ENCODE results near the gene KANK4. TPM values are rescaled to one million over a fixed set of nuclear protein-coding genes. Genes with fewer than 3 reads are reported as not detected.
"Not testable (repeated sequence)": the region's sequence is repeated elsewhere in the genome, so short reads cannot be mapped to it uniquely, and the experiment has no call there.

Gene KANK4
- total RNA-seq, 4 donors from 2014 or later = 1.3 to 2.7 (median 1.7) TPM

DNA sequence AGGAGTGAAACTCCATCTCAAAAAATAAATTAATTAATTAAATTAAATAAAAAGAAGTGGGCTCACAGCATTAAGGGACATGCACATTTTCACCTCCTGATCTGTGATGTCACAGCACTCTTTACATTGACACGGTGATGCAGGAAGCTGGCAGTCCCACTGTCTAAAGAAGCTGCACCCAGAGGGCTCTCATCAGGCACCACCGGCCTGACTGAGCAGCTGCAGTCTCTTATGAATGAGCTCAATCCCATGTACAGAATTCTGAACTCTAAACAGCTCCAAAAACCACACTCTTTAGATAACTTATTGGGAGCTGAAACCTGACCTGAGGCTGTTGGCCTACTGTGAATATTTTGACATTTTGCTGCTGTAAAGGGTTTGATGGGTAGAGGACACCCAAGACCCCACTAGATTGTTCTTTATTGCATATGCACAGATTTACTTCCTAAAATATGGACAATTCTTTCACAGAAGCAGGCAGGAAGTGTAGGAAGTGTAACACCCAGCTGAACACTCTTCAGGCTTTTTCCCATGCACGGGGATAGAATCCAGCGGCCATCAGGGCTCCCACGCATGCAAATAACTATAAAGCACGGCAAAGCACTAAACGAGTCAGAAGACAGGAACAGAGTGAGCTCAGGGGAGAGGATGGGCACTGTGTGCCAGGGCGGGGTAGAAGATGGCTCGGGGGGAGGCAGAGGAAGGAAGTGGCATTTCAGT lies 78.4 kb downstream of the KANK4 start:
- ATAC-seq (ENCODE audit: low FRiP score) = no peak
- no peak for DNase-seq (ENCODE audit: low spot score)
- TF ChIP-seq, protein P1, sequence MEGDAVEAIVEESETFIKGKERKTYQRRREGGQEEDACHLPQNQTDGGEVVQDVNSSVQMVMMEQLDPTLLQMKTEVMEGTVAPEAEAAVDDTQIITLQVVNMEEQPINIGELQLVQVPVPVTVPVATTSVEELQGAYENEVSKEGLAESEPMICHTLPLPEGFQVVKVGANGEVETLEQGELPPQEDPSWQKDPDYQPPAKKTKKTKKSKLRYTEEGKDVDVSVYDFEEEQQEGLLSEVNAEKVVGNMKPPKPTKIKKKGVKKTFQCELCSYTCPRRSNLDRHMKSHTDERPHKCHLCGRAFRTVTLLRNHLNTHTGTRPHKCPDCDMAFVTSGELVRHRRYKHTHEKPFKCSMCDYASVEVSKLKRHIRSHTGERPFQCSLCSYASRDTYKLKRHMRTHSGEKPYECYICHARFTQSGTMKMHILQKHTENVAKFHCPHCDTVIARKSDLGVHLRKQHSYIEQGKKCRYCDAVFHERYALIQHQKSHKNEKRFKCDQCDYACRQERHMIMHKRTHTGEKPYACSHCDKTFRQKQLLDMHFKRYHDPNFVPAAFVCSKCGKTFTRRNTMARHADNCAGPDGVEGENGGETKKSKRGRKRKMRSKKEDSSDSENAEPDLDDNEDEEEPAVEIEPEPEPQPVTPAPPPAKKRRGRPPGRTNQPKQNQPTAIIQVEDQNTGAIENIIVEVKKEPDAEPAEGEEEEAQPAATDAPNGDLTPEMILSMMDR (IDR thresholded peaks at IDR 0.05) = no peak

DNA sequence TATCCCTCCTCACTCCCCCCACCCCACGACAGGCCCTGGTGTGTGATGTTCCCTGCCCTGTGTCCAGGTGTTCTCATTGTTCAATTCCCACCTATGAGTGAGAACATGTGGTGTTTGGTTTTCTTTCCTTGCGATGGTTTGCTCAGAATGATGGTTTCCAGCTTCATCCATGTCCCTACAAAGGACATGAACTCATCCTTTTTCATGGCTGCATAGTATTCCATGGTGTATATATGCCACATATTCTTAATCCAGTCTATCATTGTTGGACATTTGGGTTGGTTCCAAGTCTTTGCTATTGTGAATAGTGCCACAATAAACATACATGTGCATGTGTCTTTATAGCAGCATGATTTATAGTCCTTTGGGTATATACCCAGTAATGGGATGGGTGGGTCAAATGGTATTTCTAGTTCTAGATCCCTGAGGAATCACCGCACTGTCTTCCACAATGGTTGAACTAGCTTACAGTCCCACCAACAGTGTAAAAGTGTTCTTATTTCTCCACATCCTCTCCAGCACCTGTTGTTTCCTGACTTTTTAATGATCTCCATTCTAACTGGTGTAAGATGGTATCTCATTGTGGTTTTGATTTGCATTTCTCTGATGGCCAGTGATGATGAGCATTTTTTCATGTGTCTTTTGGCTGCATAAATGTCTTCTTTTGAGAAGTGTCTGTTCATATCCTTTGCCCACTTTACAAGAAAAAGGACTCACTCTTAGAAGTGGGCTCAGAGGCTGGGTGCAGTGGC lies 79.4 kb downstream of the KANK4 start:
- DNase-seq (ENCODE audit: low spot score); ATAC-seq (ENCODE audit: low FRiP score): not testable (repeated sequence)

DNA sequence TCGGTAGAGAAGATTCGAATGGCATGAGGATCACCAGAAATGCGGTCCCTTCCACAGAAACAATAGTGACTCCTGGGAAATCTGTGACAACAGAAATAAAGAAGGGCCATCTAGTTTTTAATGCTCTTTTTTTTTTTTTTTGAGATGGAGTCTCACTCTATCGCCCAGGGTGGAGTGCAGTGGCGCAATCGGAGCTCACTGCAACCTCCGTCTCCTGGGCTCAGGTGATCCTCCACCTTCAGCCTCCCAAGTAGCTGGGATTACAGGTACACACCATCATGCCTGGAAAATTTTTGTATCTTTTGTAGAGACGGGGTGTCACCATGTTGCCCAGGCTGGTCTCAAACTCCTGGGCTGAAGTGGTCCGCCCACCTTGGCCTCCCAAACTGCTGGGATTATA lies 80.7 kb downstream of the KANK4 start:
- ATAC-seq (ENCODE audit: low FRiP score) (no peak), DNase-seq (ENCODE audit: low spot score) (no peak)
- TF ChIP-seq, protein P1 (IDR thresholded peaks at IDR 0.05) = no peak

DNA sequence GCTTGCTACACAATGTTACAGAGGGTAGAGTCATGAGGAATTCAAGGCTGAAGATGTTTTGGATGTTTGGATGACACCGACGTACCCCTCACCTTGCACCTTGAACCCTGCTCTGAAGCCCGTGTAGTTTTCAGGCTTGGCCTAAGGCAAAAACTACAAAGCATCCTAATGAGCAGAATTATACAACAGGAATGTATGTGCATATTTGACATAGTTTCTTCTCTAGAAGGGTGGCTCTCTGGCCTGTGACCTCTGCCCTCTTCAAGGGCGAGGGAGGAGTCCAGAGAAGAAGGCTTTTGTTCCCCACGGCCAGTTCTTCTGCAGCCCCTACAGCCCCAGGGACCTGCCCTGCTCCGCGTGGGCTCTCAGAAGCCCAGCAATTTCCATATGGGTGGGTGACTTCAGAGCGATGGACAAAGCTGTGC lies 81.3 kb downstream of the KANK4 start:
- DNase-seq (ENCODE audit: low spot score) = no peak
- ATAC-seq (ENCODE audit: low FRiP score) = no peak
- TF ChIP-seq, protein P1 (IDR thresholded peaks at IDR 0.05) = no peak

DNA sequence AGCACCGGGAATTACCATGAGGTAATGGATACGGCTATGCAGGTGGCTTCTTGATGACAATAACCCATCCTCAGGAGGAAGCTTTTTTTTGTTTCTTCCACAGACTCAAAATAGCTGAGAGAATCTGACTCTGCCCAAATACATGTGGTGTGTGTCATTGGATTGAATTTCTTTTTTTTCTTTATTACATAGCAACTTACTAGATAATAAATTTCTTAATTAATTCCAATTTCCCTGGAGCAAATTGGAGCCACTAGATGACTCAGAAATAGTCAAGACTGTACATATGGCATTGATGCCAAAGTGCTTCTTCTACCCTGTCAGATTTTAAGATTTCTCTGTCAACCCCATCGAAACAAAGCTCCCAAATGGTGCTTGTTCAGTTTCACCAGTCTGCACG lies 81.9 kb downstream of the KANK4 start:
- ATAC-seq (ENCODE audit: low FRiP score) = no peak
- no peak for DNase-seq (ENCODE audit: low spot score)
- TF ChIP-seq, protein P1 (IDR thresholded peaks at IDR 0.05) = no peak

DNA sequence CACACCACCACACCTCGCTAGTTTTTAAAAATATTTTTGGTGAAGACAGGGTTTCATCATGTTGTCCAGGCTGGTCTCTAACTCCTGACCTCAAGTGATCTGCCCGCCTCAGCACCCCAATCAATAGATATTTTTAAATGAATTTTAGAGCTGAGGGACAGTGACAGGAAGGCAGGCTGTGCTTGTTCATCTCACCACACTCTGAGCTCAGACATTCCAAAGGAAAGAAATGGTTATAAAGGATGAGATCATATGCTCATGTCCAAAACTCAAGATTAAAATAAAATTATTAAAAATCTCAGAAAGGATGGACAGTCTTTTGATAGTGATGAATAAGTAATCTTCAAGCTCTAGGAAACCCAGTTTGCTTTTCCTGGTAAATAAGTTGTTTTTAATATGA lies 83.7 kb downstream of the KANK4 start:
- no peak for DNase-seq (ENCODE audit: low spot score)
- TF ChIP-seq, protein P1 (IDR thresholded peaks at IDR 0.05) = no peak
- no peak for ATAC-seq (ENCODE audit: low FRiP score)

DNA sequence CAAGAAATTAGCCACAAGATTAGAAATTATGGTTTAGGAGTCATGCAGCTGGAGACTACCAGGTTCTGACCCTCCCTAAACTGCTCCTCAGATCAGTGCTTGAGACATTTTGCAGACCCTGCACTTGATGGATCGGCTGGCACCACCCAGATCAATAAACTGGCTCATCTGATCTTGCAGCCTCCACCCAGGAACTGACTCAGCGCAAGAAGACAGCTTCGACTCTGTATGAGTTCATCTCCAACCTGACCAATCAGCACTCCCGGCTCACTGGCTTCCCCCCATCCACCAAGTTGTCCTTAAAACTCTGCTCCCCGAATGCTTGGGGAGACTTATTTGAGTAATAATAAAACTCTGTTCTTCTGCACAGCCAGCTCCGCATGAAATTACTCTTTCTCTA lies 84.5 kb downstream of the KANK4 start:
- TF ChIP-seq, protein P1 (IDR thresholded peaks at IDR 0.05) = no peak
- no peak for DNase-seq (ENCODE audit: low spot score)
- ATAC-seq (ENCODE audit: low FRiP score) = no peak

All from omental fat pad (tissue), 4 donors.